B cell (primary cell): ENCODE data around the gene PLG. TPM values are rescaled to one million over a fixed set of nuclear protein-coding genes. Genes with fewer than 3 reads are reported as not detected.
"Not testable (repeated sequence)": the region's sequence is repeated elsewhere in the genome, so short reads cannot be mapped to it uniquely, and the experiment has no call there.

ENCODE experiments used
- ATAC-seq: fragments of 200-7000 bp; cut with Tn5 transposase; one replicate; pipeline ENCODE4 v1.10.0; 2021; ENCODE audit warnings: low read depth, mild to moderate bottlenecking, moderate number of reproducible peaks, moderate library complexity
- CTCF ChIA-PET: fragments of 350-600 bp; sonication (Branson Sonifier 250); formaldehyde crosslinking; loops from one replicate; lab custom pipeline; 2021; ENCODE audit warnings: antibody characterized with exemption, inconsistent platforms; lab: Charles Lee
- POLR2A ChIA-PET: fragments of 350-600 bp; sonication (Branson Sonifier 250); formaldehyde crosslinking; loops from one replicate; lab custom pipeline; 2021; ENCODE audit warnings: antibody characterized with exemption; lab: Charles Lee
- DNase-seq: peaks from one replicate; pipeline ENCODE4 v3.0.0; 2013
- H2AFZ ChIP-seq: 2 replicates; pipeline ENCODE4 v1.6.1; 2012; ENCODE audit warnings: mild to moderate bottlenecking, low read depth, low read length; ENCODE audit not compliant: insufficient read depth, poor library complexity, severe bottlenecking
- H3K27ac ChIP-seq, 2 donors: 1 replicate in 1 of 2; 2 replicates in 1 of 2; pipeline ENCODE4 v1.5.1; 2012 to 2013; ENCODE audit warnings: low read length in 2 of 2, mild to moderate bottlenecking in 2 of 2, moderate library complexity in 1 of 2
- H3K27me3 ChIP-seq, 4 experiments: fragments of 200-600 bp in 1 of 4; sonication (generic) in 1 of 4; replicated peaks in 1 of 4; 1 replicate in 2 of 4; 2 replicates in 2 of 4; pipeline versions ENCODE4 v1.6.1 to v1.7.0; 2013 to 2016; ENCODE audit warnings: low read length in 3 of 4, mild to moderate bottlenecking in 2 of 4, mixed read lengths in 1 of 4, moderate library complexity in 1 of 4; ENCODE audit not compliant: insufficient read depth in 4 of 4, control insufficient read depth in 3 of 4; ENCODE audit errors: control extremely low read depth in 1 of 4
- H3K36me3 ChIP-seq, 2 experiments: replicated peaks in 1 of 2; 1 replicate in 1 of 2; 2 replicates in 1 of 2; pipeline versions ENCODE4 v1.6.1 to v1.7.1; 2013; ENCODE audit warnings: low read length in 1 of 2; ENCODE audit not compliant: insufficient read depth in 2 of 2, control insufficient read depth in 1 of 2; ENCODE audit errors: control extremely low read depth in 1 of 2, extremely low read depth in 1 of 2
- H3K4me1 ChIP-seq, 2 donors: fragments of 200-600 bp in 1 of 2; sonication (generic) in 1 of 2; 1 replicate in 1 of 2; 2 replicates in 1 of 2; pipeline versions ENCODE4 v1.5.1 to v1.6.1; 2013 to 2017; ENCODE audit warnings: low read length in 2 of 2; ENCODE audit not compliant: control insufficient read depth in 2 of 2, insufficient read depth in 2 of 2
- H3K4me2 ChIP-seq: replicated peaks from 2 replicates; pipeline ENCODE3; 2012; ENCODE audit warnings: mild to moderate bottlenecking, low read depth, low read length; ENCODE audit not compliant: poor library complexity, severe bottlenecking
- H3K4me3 ChIP-seq, 5 experiments: fragments of 200-600 bp in 1 of 5; sonication (generic) in 1 of 5; 1 replicate in 3 of 5; 2 replicates in 2 of 5; pipeline versions ENCODE4 v1.5.1 to v1.7.0; 2011 to 2016; ENCODE audit warnings: low read length in 4 of 5, mild to moderate bottlenecking in 4 of 5, low read depth in 2 of 5, control low read depth in 1 of 5, moderate library complexity in 1 of 5; ENCODE audit not compliant: insufficient read depth in 1 of 5; ENCODE audit errors: control extremely low read depth in 1 of 5, extremely low read depth in 1 of 5
- H3K79me2 ChIP-seq: fragments of 200-600 bp; sonication (generic); one replicate; pipeline ENCODE4 v1.6.0; 2016; ENCODE audit warnings: low read length; ENCODE audit not compliant: control insufficient read depth, insufficient read depth
- H3K9ac ChIP-seq: fragments of 200-600 bp; sonication (generic); 2 replicates; pipeline ENCODE4 v1.6.1; 2017; ENCODE audit warnings: mild to moderate bottlenecking, low read length, moderate library complexity
- H3K9me3 ChIP-seq, 3 donors: one replicate each; pipeline versions ENCODE4 v1.6.1 to v1.7.1; 2013; ENCODE audit warnings: low read length in 2 of 3; ENCODE audit not compliant: control insufficient read depth in 2 of 3, insufficient read depth in 1 of 3; ENCODE audit errors: control extremely low read depth in 1 of 3
- H4K20me1 ChIP-seq: 2 replicates; pipeline ENCODE4 v1.6.0; 2012; ENCODE audit warnings: mild to moderate bottlenecking, low read length; ENCODE audit not compliant: insufficient read depth, control insufficient read depth, poor library complexity, severe bottlenecking
- H3K27ac Mint-ChIP-seq: one replicate; pipeline ENCODE4 v1.8.0; 2021; ENCODE audit warnings: mixed read lengths
- H3K27me3 Mint-ChIP-seq: one replicate; pipeline ENCODE4 v1.8.0; 2021; ENCODE audit warnings: mixed read lengths
- H3K4me1 Mint-ChIP-seq: one replicate; pipeline ENCODE4 v1.8.0; 2021; ENCODE audit warnings: mixed read lengths
- H3K4me3 Mint-ChIP-seq: one replicate; pipeline ENCODE4 v1.8.0; 2021; ENCODE audit warnings: mixed read lengths
- H3K9me3 Mint-ChIP-seq: one replicate; pipeline ENCODE4 v1.8.0; 2022; ENCODE audit warnings: mixed read lengths; ENCODE audit not compliant: insufficient read depth
- CTCF ChIP-seq: fragments of 200-600 bp; IDR thresholded peaks from one replicate; pipeline ENCODE4 v1.8.0; 2022; ENCODE audit warnings: antibody characterized with exemption, mild to moderate bottlenecking
- EZH2 ChIP-seq: IDR thresholded peaks from 2 replicates; pipeline ENCODE4 v1.6.1; 2012; ENCODE audit warnings: borderline replicate concordance, low read depth, mild to moderate bottlenecking, moderate library complexity, low read length; ENCODE audit not compliant: insufficient read depth, poor library complexity, severe bottlenecking
- WGBS: methylation state at CpG from one replicate; pipeline ENCODE4 v1.1.5; 2013; ENCODE audit warnings: missing lambda C conversion rate; ENCODE audit not compliant: insufficient coverage; 5-methylcytosine and 5-hydroxymethylcytosine counted together
- intact Hi-C: fragments of 100-400 bp; cut with micrococcal nuclease; formaldehyde crosslinking; loops from one replicate; pipeline ENCODE4 v1.10.0; 2022
- polyA plus RNA-seq: library from polyadenylated mRNA; depleted of rRNA; stranded (reverse); fragments of >200 nt; gene quantifications from 2 replicates; pipeline ENCODE4 v1.2.3, GENCODE V29; 2012
- total RNA-seq, 2 donors: library from RNA; stranded (reverse); fragments of 120-200 nt in 1 of 2; gene quantifications; 1 replicate in 1 of 2; 2 replicates in 1 of 2; pipeline versions ENCODE4 v1.2.3 to v1.2.4, GENCODE V29; 2013 to 2022

The PLG gene
- total and polyA plus RNA-seq, 2 donors (not counting 1 experiment from before 2014, with no cell fraction given), result 0.32 TPM; not detected in 1

- H3K9me3 ChIP-seq, result peaks cover 0 to 2% (median 0%) of the 10 kb centered on the region in 3 donors
- POLR2A ChIA-PET, result no interaction called here
Measured at GRCh38 chr6:160691617-160692016, 10.4 kb upstream of the PLG start.

GRCh38 chr6:160692369-160692959, 9.6 kb upstream of the PLG start:
- Histone ChIP-seq H2AFZ (no peak overlapping the region), H3K9me3 (peaks cover 0 to 2% (median 0%) of the 10 kb centered on the region in 3 donors), H3K4me3 (no peak overlapping the region), H4K20me1 (no peaks in the 10 kb centered on the region), H3K9ac (no peak overlapping the region), H3K79me2 (no peaks in the 10 kb centered on the region), H3K36me3 (no peaks in the 10 kb centered on the region), H3K27me3 (no peaks in the 10 kb centered on the region), H3K27ac (no peak overlapping the region), H3K4me2 (no peak overlapping the region), H3K4me1 (no peaks in the 10 kb centered on the region)
- Mint-ChIP-seq H3K9me3 (peaks cover 3% of the 10 kb centered on the region), H3K27ac (no peak overlapping the region), H3K4me1 (no peaks in the 10 kb centered on the region), H3K27me3 (peaks cover 3% of the 10 kb centered on the region), H3K4me3 (no peak overlapping the region)
- TF ChIP-seq CTCF (no peak), EZH2 (no peak)
- ATAC-seq (no peak), DNase-seq (no peak)
- CTCF ChIA-PET, result no interaction called here
- 100% methylated on average over 4 of the region's 5 CpGs for WGBS
- POLR2A ChIA-PET, result no interaction called here
- intact Hi-C loops, result no loop called here

More at GRCh38 chr6:160691617-160692016, 10.4 kb upstream of the PLG start:
- Histone ChIP-seq H3K4me2 (no peak overlapping the region), H3K4me3 (no peak overlapping the region), H3K36me3 (no peaks in the 10 kb centered on the region), H2AFZ (no peak overlapping the region), H3K27ac (no peak overlapping the region), H3K27me3 (no peaks in the 10 kb centered on the region), H3K9ac (no peak overlapping the region), H4K20me1 (no peaks in the 10 kb centered on the region), H3K79me2 (no peaks in the 10 kb centered on the region), H3K4me1 (no peaks in the 10 kb centered on the region)
- H3K9me3 Mint-ChIP-seq, result peaks cover 3% of the 10 kb centered on the region
- intact Hi-C loops, result no loop called here
- H3K4me1 Mint-ChIP-seq, result no peaks in the 10 kb centered on the region
- H3K27me3 Mint-ChIP-seq, result peaks cover 3% of the 10 kb centered on the region
- H3K27ac Mint-ChIP-seq, result no peak overlapping the region
- TF ChIP-seq EZH2 (no peak), CTCF (no peak)
- WGBS, result 100% methylated on average over 2 of the region's 5 CpGs
- no peak for ATAC-seq
- DNase-seq, result no peak
- H3K4me3 Mint-ChIP-seq, result no peak overlapping the region
- CTCF ChIA-PET, result no interaction called here

- H2AFZ ChIP-seq, H3K4me1 ChIP-seq, H3K4me3 ChIP-seq, H3K4me1 Mint-ChIP-seq, H3K9me3 Mint-ChIP-seq, H3K27ac ChIP-seq, POLR2A ChIA-PET, H3K36me3 ChIP-seq, DNase-seq, H3K4me2 ChIP-seq, H3K27me3 Mint-ChIP-seq, H3K9ac ChIP-seq, H3K27ac Mint-ChIP-seq, CTCF ChIA-PET, ATAC-seq, H4K20me1 ChIP-seq, H3K27me3 ChIP-seq, H3K9me3 ChIP-seq, intact Hi-C loops, H3K4me3 Mint-ChIP-seq, H3K79me2 ChIP-seq: not testable (repeated sequence)
Measured at GRCh38 chr6:160695025-160695424, 7.0 kb upstream of the PLG start.
